Activated B cell treated with CpG ODN at 0.5 μM for 24 hours (primary cell): ENCODE results near the gene POU2F1. TPM values are rescaled to one million over a fixed set of nuclear protein-coding genes. Genes with fewer than 3 reads are reported as not detected.

Experiments
- ATAC-seq: fragments of 200-7000 bp; cut with Tn5 transposase; one replicate; pipeline ENCODE4 v1.10.0; 2021; ENCODE audit warnings: low read depth, mild to moderate bottlenecking, moderate library complexity
- CTCF ChIA-PET: fragments of 350-600 bp; sonication (Branson Sonifier 250); formaldehyde crosslinking; loops from one replicate; lab custom pipeline; 2021; ENCODE audit warnings: antibody characterized with exemption; lab: Charles Lee
- POLR2A ChIA-PET: fragments of 350-600 bp; sonication (Branson Sonifier 250); formaldehyde crosslinking; loops from one replicate; lab custom pipeline; 2021; ENCODE audit warnings: antibody characterized with exemption; lab: Charles Lee
- DNase-seq: peaks from one replicate; pipeline ENCODE4 v3.0.0; 2022
- H3K27ac Mint-ChIP-seq: one replicate; pipeline ENCODE4 v1.8.0; 2020; ENCODE audit warnings: mixed read lengths
- H3K27me3 Mint-ChIP-seq: one replicate; pipeline ENCODE4 v1.8.0; 2021; ENCODE audit warnings: mixed read lengths
- H3K36me3 Mint-ChIP-seq: one replicate; pipeline ENCODE4 v1.8.0; 2021; ENCODE audit warnings: low read depth, mixed read lengths
- H3K4me1 Mint-ChIP-seq: one replicate; pipeline ENCODE4 v1.8.0; 2021; ENCODE audit warnings: mixed read lengths
- H3K4me3 Mint-ChIP-seq: one replicate; pipeline ENCODE4 v1.8.0; 2020; ENCODE audit warnings: mild to moderate bottlenecking, mixed read lengths
- H3K9me3 Mint-ChIP-seq: one replicate; pipeline ENCODE4 v1.8.0; 2020; ENCODE audit warnings: mixed read lengths
- intact Hi-C: fragments of 100-400 bp; cut with micrococcal nuclease; formaldehyde crosslinking; loops from one replicate; pipeline ENCODE4 v1.15.1; 2024
- total RNA-seq: library from RNA; stranded (reverse); gene quantifications from 2 replicates; pipeline ENCODE4 v1.2.3, GENCODE V29; 2022
- TF ChIP-seq, protein P1 (sequence below): fragments of 200-600 bp; IDR thresholded peaks from one replicate; pipeline ENCODE4 v1.8.0; 2022; ENCODE audit warnings: antibody characterized with exemption, mild to moderate bottlenecking

Gene POU2F1
- total RNA-seq, 1 donor from 2014 or later: 35.5 TPM

- TF ChIP-seq, protein P1, sequence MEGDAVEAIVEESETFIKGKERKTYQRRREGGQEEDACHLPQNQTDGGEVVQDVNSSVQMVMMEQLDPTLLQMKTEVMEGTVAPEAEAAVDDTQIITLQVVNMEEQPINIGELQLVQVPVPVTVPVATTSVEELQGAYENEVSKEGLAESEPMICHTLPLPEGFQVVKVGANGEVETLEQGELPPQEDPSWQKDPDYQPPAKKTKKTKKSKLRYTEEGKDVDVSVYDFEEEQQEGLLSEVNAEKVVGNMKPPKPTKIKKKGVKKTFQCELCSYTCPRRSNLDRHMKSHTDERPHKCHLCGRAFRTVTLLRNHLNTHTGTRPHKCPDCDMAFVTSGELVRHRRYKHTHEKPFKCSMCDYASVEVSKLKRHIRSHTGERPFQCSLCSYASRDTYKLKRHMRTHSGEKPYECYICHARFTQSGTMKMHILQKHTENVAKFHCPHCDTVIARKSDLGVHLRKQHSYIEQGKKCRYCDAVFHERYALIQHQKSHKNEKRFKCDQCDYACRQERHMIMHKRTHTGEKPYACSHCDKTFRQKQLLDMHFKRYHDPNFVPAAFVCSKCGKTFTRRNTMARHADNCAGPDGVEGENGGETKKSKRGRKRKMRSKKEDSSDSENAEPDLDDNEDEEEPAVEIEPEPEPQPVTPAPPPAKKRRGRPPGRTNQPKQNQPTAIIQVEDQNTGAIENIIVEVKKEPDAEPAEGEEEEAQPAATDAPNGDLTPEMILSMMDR: no peak
- Mint-ChIP-seq H3K27me3 (peaks cover 8% of the 10 kb centered on the region), H3K4me1 (no peaks in the 10 kb centered on the region), H3K36me3 (no peaks in the 10 kb centered on the region), H3K27ac (no peak overlapping the region), H3K4me3 (no peak overlapping the region), H3K9me3 (no peaks in the 10 kb centered on the region)
- POLR2A ChIA-PET: no interaction called here
- CTCF ChIA-PET: no interaction called here
- DNase-seq: no peak
- intact Hi-C loops: no loop called here
- no peak for ATAC-seq
Observed at GRCh38 chr1:167463875-167464575, 243.3 kb downstream of the POU2F1 start.

GRCh38 chr1:167465018-167465417, 244.3 kb downstream of the POU2F1 start:
- Mint-ChIP-seq H3K4me1 (no peaks in the 10 kb centered on the region), H3K27ac (no peak overlapping the region), H3K9me3 (no peaks in the 10 kb centered on the region), H3K27me3 (peaks cover 9% of the 10 kb centered on the region), H3K4me3 (no peak overlapping the region), H3K36me3 (no peaks in the 10 kb centered on the region)
- DNase-seq (no peak), ATAC-seq (no peak)
- ChIA-PET CTCF (interaction anchor here (0.9 kb wide), 1 partner anchor 69 kb away, joined by 3 read pairs; no protein-coding TSS in a partner anchor), POLR2A (no interaction called here)
- TF ChIP-seq, protein P1: no peak
- intact Hi-C loops: no loop called here

DNA sequence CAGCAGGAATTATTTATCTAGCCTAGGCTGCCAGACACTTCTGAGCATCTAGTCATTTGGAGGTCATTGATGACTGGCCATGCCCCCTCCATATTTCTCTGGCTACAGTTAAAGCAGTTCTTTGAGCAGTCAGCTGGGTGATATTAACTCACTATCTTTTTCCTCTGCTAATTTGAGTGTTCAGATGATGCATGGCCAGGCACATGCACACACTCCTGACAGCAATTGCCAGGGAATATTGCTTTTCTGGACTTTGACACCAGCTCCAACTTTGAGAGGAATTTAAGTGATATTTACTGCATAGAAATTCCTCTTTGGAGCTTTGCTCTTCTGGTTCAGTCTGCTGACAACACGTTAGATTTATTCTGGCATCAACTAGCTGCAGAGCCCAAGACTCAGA, 245.1 kb downstream of the POU2F1 start:
- TF ChIP-seq, protein P1: no peak
- ChIA-PET POLR2A (no interaction called here), CTCF (no interaction called here)
- Mint-ChIP-seq H3K27me3 (peaks cover 11% of the 10 kb centered on the region), H3K27ac (no peak overlapping the region), H3K9me3 (no peaks in the 10 kb centered on the region), H3K4me3 (no peak overlapping the region), H3K4me1 (no peaks in the 10 kb centered on the region), H3K36me3 (no peaks in the 10 kb centered on the region)
- intact Hi-C loops: no loop called here
- no peak for ATAC-seq
- no peak for DNase-seq

- ChIA-PET CTCF (no interaction called here), POLR2A (no interaction called here)
- TF ChIP-seq, protein P1: no peak
- intact Hi-C loops: no loop called here
- Mint-ChIP-seq H3K27ac (no peak overlapping the region), H3K27me3 (peaks cover 11% of the 10 kb centered on the region), H3K36me3 (no peaks in the 10 kb centered on the region), H3K4me1 (no peaks in the 10 kb centered on the region), H3K4me3 (no peak overlapping the region), H3K9me3 (no peaks in the 10 kb centered on the region)
- DNase-seq (no peak), ATAC-seq (no peak)
Observed at GRCh38 chr1:167467126-167467710, 246.5 kb downstream of the POU2F1 start.

DNA sequence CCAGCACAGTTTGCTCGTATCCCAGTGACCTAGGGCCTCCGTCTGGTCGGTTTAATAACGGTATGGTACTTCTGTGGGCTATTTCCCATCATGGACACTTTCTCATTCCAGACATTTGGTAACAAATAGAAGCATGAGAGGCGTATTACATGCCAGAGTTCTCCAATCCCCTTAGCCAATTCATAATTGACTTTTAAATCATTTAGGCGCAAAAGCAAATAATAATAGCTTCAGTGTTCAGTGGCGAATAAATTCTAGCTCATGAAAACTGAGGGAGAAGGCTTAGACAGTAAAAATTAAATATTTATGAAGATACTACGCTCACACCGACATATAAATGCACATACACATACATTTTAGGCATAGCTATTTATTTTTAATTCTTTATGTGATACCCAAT, 247.1 kb downstream of the POU2F1 start:
- no peak for ATAC-seq
- intact Hi-C loops: no loop called here
- no peaks in the 10 kb centered on the region for H3K36me3 Mint-ChIP-seq
- TF ChIP-seq, protein P1: no peak
- no peaks in the 10 kb centered on the region for H3K4me1 Mint-ChIP-seq
- no peak overlapping the region for H3K4me3 Mint-ChIP-seq
- no peaks in the 10 kb centered on the region for H3K9me3 Mint-ChIP-seq
- ChIA-PET CTCF (no interaction called here), POLR2A (no interaction called here)
- no peak overlapping the region for H3K27ac Mint-ChIP-seq
- DNase-seq: no peak
- peaks cover 9% of the 10 kb centered on the region for H3K27me3 Mint-ChIP-seq
